Mesendoderm (in vitro differentiated cells): ENCODE measurements around the gene TMEM131.

ENCODE experiments used
- DNase-seq: peaks from one replicate; pipeline ENCODE4 v3.0.0; 2013
- H2AK5ac ChIP-seq: 2 replicates; pipeline ENCODE4 v1.6.1; 2013; ENCODE audit warnings: low read length, inconsistent platforms
- H2BK120ac ChIP-seq: 2 replicates; pipeline ENCODE4 v1.6.1; 2013; ENCODE audit warnings: low read depth, mild to moderate bottlenecking, low read length, moderate library complexity, mixed read lengths
- H2BK15ac ChIP-seq: replicated peaks from 2 replicates; pipeline ENCODE4 v1.6.1; 2013; ENCODE audit warnings: low read depth, mild to moderate bottlenecking, moderate library complexity
- H2BK5ac ChIP-seq: 2 replicates; pipeline ENCODE4 v1.6.1; 2013; ENCODE audit warnings: low read length, inconsistent platforms
- H3K18ac ChIP-seq: 2 replicates; pipeline ENCODE4 v1.6.1; 2013; ENCODE audit warnings: mild to moderate bottlenecking, low read length, mixed read lengths
- H3K23ac ChIP-seq: one replicate; pipeline ENCODE4 v1.6.1; 2013; ENCODE audit warnings: low read length
- H3K27ac ChIP-seq: 2 replicates; pipeline ENCODE4 v1.5.1; 2013; ENCODE audit warnings: low read depth, mild to moderate bottlenecking, inconsistent platforms, low read length, moderate library complexity
- H3K27me3 ChIP-seq: 2 replicates; pipeline ENCODE4 v1.6.1; 2013; ENCODE audit warnings: low read length, control low read depth, mild to moderate bottlenecking, inconsistent platforms; ENCODE audit not compliant: insufficient read depth, poor library complexity
- H3K36me3 ChIP-seq: 2 replicates; pipeline ENCODE4 v1.6.1; 2013; ENCODE audit warnings: low read length, inconsistent platforms; ENCODE audit not compliant: control insufficient read depth, insufficient read depth
- H3K4ac ChIP-seq: one replicate; pipeline ENCODE4 v1.6.1; 2013; ENCODE audit warnings: low read depth, mild to moderate bottlenecking, low read length, moderate library complexity
- H3K4me1 ChIP-seq: 2 replicates; pipeline ENCODE4 v1.6.1; 2013; ENCODE audit warnings: low read depth, low read length, inconsistent platforms; ENCODE audit not compliant: control insufficient read depth
- H3K4me2 ChIP-seq: 2 replicates; pipeline ENCODE4 v1.6.1; 2013; ENCODE audit warnings: low read length
- H3K4me3 ChIP-seq: 2 replicates; pipeline ENCODE4 v1.5.1; 2013; ENCODE audit warnings: mild to moderate bottlenecking, low read length
- H3K56ac ChIP-seq: one replicate; pipeline ENCODE4 v1.6.1; 2013; ENCODE audit warnings: low read length
- H3K79me1 ChIP-seq: 2 replicates; pipeline ENCODE4 v1.6.1; 2013; ENCODE audit warnings: low read length, inconsistent platforms
- H3K79me2 ChIP-seq: 2 replicates; pipeline ENCODE4 v1.6.1; 2013; ENCODE audit warnings: mild to moderate bottlenecking, low read length; ENCODE audit not compliant: control insufficient read depth, insufficient read depth
- H3K9ac ChIP-seq: 2 replicates; pipeline ENCODE4 v1.6.1; 2013; ENCODE audit warnings: low read length, inconsistent platforms
- H4K5ac ChIP-seq: one replicate; pipeline ENCODE4 v1.6.1; 2013; ENCODE audit warnings: low read length
- H4K8ac ChIP-seq: one replicate; pipeline ENCODE4 v1.6.1; 2013; ENCODE audit warnings: low read depth, mild to moderate bottlenecking, control low read depth, low read length, moderate library complexity
- WGBS: extraction: QIAGEN DNeasy Blood & Tissue Kit; methylation state at CpG from one replicate; pipeline ENCODE4 v1.1.7; 2013; ENCODE audit warnings: low lambda C conversion rate, missing lambda C conversion rate; ENCODE audit not compliant: insufficient coverage; ENCODE audit errors: extremely low coverage; 5-methylcytosine and 5-hydroxymethylcytosine counted together

Gene TMEM131

DNA sequence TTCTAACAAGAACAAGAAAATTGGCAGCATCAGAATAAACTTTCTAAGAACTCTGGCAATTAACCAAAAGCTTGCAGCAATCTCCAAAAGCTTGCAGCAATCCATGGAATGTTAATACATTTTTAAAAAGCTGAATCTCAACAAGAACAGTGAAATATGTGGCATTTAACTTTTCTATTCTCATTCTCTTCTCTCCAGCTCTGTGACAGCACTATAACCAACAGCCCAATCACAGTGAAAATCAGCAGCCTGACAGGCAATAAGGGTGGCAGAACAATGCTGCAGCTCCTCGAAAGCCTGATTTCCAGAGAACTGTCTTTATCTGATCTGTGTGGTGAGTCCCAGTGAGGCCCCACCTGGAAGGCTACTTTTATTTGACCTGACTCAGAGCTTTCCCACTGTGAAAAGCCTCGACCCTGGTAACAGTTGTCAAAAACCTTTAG lies 60.0 kb downstream of the TMEM131 start:
- no CpG with 5 or more reads among the region's 2 CpGs for whole genome bisulfite sequencing
- no peak overlapping the region for H3K4me3 ChIP-seq
- H3K23ac ChIP-seq, result no peak overlapping the region
- H3K36me3 ChIP-seq, result no peaks in the 10 kb centered on the region
- H3K4ac ChIP-seq, result no peak overlapping the region
- no peak overlapping the region for H2BK5ac ChIP-seq
- no peak overlapping the region for H4K5ac ChIP-seq
- H2BK120ac ChIP-seq, result no peak overlapping the region
- peak; percentile 93 for DNase-seq
- peak overlapping the region; percentile 25 for H3K27ac ChIP-seq
- H3K79me2 ChIP-seq, result peaks cover 14% of the 10 kb centered on the region
- peaks cover 4% of the 10 kb centered on the region for H3K4me1 ChIP-seq
- peak overlapping the region; percentile 25 for H3K4me2 ChIP-seq
- H2BK15ac ChIP-seq, result no peak overlapping the region
- no peaks in the 10 kb centered on the region for H3K27me3 ChIP-seq
- H3K79me1 ChIP-seq, result peaks cover 9% of the 10 kb centered on the region
- no peak overlapping the region for H4K8ac ChIP-seq
- H2AK5ac ChIP-seq, result no peak overlapping the region
- H3K18ac ChIP-seq, result no peak overlapping the region
- H3K56ac ChIP-seq, result no peak overlapping the region
- H3K9ac ChIP-seq, result no peak overlapping the region

DNA sequence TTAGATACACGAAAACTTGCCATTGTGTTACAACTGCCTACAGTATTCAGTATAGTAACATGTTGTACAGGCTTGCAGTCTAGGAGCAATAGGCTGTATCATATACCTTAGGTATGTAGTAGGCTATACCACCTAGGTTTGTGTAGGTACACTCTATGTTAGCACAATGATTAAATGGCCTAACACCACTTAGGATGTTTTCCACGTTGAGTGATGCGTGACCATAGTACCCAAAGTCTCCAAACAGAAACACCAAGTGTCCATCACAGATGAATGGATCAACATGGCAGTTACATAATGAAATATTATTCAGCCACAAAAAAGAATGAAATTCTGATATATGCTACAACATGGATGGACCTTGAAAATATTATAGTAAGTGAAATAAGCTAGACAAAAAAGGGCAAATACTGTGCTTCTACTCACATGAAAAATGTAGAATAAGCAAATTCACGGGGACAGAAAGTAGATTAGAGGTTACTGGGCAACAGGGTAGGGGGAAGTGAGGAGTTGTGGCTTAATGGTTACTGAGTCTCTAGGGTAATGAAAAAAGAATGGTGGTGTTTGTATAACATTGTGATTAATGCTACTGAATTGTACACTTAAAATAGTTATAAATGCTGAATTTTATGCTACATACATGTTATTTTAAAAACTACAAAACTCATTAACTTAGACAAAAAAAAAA lies 62.6 kb downstream of the TMEM131 start:
- no peak overlapping the region for H3K9ac ChIP-seq
- H3K79me1 ChIP-seq, result peaks cover 15% of the 10 kb centered on the region
- no peak overlapping the region for H3K56ac ChIP-seq
- no peak overlapping the region for H3K27ac ChIP-seq
- H4K5ac ChIP-seq, result no peak overlapping the region
- H3K18ac ChIP-seq, result no peak overlapping the region
- no peak overlapping the region for H3K23ac ChIP-seq
- H2BK5ac ChIP-seq, result no peak overlapping the region
- no peak for DNase-seq
- H2BK120ac ChIP-seq, result no peak overlapping the region
- H2AK5ac ChIP-seq, result no peak overlapping the region
- no peak overlapping the region for H3K4me2 ChIP-seq
- no CpG with 5 or more reads among the region's 4 CpGs for WGBS
- no peak overlapping the region for H3K4ac ChIP-seq
- H3K36me3 ChIP-seq, result no peaks in the 10 kb centered on the region
- H3K4me3 ChIP-seq, result no peak overlapping the region
- H3K27me3 ChIP-seq, result no peaks in the 10 kb centered on the region
- H3K4me1 ChIP-seq, result peaks cover 4% of the 10 kb centered on the region
- no peak overlapping the region for H2BK15ac ChIP-seq
- peaks cover 24% of the 10 kb centered on the region for H3K79me2 ChIP-seq
- no peak overlapping the region for H4K8ac ChIP-seq

DNA sequence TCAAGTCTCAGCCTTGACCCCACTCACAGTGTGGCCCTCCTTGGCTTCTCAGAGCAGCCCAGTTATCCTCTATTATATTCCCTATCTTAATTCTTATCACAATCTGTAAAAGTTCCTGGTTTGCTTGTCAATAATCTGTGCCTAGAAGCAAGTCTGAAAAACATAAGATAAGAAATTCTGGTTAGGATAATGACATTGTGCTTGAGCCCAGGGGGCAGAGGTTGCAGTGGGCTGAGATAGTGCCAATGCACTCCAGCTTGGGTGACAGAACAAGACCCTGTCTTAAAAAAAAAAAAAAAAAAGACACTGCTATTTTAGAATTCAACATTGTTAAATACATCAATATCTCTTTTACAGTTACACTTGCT lies 63.9 kb downstream of the TMEM131 start:
- Histone ChIP-seq H3K27me3 (no peaks in the 10 kb centered on the region), H4K8ac (no peak overlapping the region), H3K56ac (peak overlapping the region; percentile 46), H3K4me2 (no peak overlapping the region), H3K4me1 (peaks cover 4% of the 10 kb centered on the region), H4K5ac (no peak overlapping the region), H2BK5ac (no peak overlapping the region), H3K9ac (no peak overlapping the region), H3K79me2 (peaks cover 24% of the 10 kb centered on the region), H2AK5ac (no peak overlapping the region), H3K4me3 (no peak overlapping the region), H2BK15ac (no peak overlapping the region), H3K36me3 (no peaks in the 10 kb centered on the region), H2BK120ac (no peak overlapping the region), H3K79me1 (peaks cover 15% of the 10 kb centered on the region), H3K4ac (peak overlapping the region; percentile 31), H3K27ac (no peak overlapping the region), H3K18ac (no peak overlapping the region), H3K23ac (no peak overlapping the region)
- DNase-seq, result peak; percentile 68

DNA sequence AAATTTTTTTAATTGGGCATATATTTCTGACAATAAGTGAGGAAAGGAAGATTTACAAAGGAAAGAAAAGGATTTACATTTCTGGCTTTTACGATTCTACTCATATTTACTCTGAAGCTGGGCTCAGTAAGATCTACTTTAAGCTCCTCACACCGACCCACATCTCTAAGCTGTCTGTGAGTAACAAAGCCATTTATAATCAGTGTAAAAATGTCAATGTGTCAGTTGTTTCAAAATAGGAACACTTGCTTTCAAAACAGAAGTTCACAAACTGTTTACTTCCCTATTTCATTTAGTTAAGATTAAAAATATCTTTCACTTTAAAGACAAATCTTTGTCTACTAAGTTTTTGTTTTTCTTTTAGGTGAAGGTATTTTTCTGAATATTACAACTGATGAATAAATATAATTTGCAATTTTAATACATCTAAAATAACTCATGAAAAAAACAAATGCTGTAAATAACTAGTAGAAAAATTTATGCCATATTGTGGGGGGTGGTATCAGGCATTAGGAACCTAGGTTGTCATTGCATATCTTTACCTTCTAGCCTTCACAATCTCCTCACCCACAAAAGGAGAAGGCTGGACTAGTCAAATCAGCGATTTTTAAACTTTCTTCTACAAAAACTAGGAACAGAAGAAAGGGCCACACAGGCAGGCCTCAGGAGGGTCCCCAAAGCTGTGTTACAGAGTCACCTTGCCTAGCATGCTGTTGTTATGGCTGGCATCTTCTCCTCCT lies 64.5 kb downstream of the TMEM131 start:
- peaks cover 2% of the 10 kb centered on the region for H3K4me1 ChIP-seq
- H4K8ac ChIP-seq, result no peak overlapping the region
- H2BK15ac ChIP-seq, result no peak overlapping the region
- H3K27me3 ChIP-seq, result no peaks in the 10 kb centered on the region
- WGBS, result no CpG with 5 or more reads among the region's 3 CpGs
- H3K9ac ChIP-seq, result no peak overlapping the region
- H3K4me2 ChIP-seq, result no peak overlapping the region
- H3K23ac ChIP-seq, result no peak overlapping the region
- no peak for DNase-seq
- H2BK120ac ChIP-seq, result no peak overlapping the region
- H3K27ac ChIP-seq, result no peak overlapping the region
- H3K56ac ChIP-seq, result peak overlapping the region; percentile 46
- peaks cover 27% of the 10 kb centered on the region for H3K79me2 ChIP-seq
- H2AK5ac ChIP-seq, result no peak overlapping the region
- H3K18ac ChIP-seq, result no peak overlapping the region
- no peaks in the 10 kb centered on the region for H3K36me3 ChIP-seq
- peak overlapping the region; percentile 31 for H3K4ac ChIP-seq
- peaks cover 15% of the 10 kb centered on the region for H3K79me1 ChIP-seq
- H4K5ac ChIP-seq, result no peak overlapping the region
- no peak overlapping the region for H3K4me3 ChIP-seq
- no peak overlapping the region for H2BK5ac ChIP-seq

DNA sequence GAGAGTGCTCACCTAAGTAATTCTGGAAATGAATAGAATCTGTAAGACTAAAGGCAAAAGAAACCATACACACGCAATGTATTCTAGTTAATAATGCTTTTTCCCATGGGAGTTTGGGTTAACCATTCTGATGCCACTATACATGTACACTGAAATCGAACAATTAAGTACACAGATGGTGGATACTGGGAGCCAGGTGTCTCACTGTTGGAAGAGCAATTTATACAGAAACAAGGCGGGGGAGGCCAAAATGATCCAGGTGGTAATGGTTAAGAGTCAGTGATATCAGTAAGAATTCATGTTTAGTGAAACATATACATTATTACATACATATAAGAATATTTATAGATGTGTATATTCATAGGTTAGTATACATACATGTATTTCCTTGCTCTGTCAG lies 67.2 kb downstream of the TMEM131 start:
- no CpG with 5 or more reads among the region's 3 CpGs for WGBS

More for the DNA sequence above, 67.2 kb downstream of the TMEM131 start:
- Histone ChIP-seq H3K18ac (no peak overlapping the region), H3K4me2 (no peak overlapping the region), H3K23ac (no peak overlapping the region), H3K4me1 (peaks cover 2% of the 10 kb centered on the region), H2AK5ac (no peak overlapping the region), H4K5ac (no peak overlapping the region), H3K79me1 (peaks cover 14% of the 10 kb centered on the region), H2BK120ac (no peak overlapping the region), H2BK5ac (no peak overlapping the region), H3K4me3 (no peak overlapping the region), H3K9ac (no peak overlapping the region), H3K27me3 (no peaks in the 10 kb centered on the region), H2BK15ac (no peak overlapping the region), H3K79me2 (peaks cover 22% of the 10 kb centered on the region), H3K27ac (no peak overlapping the region), H3K36me3 (no peaks in the 10 kb centered on the region), H4K8ac (no peak overlapping the region), H3K4ac (no peak overlapping the region), H3K56ac (no peak overlapping the region)
- DNase-seq, result no peak
